Gastrocnemius medialis (tissue), 4 donors: Measurements from ENCODE around the gene C1QA. TPM values are rescaled to one million over a fixed set of nuclear protein-coding genes. Genes with fewer than 3 reads are reported as not detected.

Experiments
- ATAC-seq, 2 donors: fragments of 150-250 bp; one replicate each; pipeline ENCODE4 v1.9.1; 2016
- DNase-seq, 2 donors: peaks; one replicate each; pipeline ENCODE4 v3.0.0-alpha.2; 2019
- H3K27ac ChIP-seq, 4 donors: fragments of 200-600 bp; sonication (generic); 1 replicate in 1 of 4; 2 replicates in 3 of 4; pipeline ENCODE4 v1.5.1; 2016 to 2018; ENCODE audit warnings: mild to moderate bottlenecking in 2 of 4, moderate library complexity in 1 of 4
- H3K27me3 ChIP-seq, 3 donors: fragments of 200-600 bp; sonication (generic) in 2 of 3; 1 replicate in 1 of 3; 2 replicates in 2 of 3; pipeline versions ENCODE4 v1.5.1 to v1.6.0; 2016 to 2019; ENCODE audit warnings: mild to moderate bottlenecking in 1 of 3, moderate library complexity in 1 of 3
- H3K36me3 ChIP-seq, 2 donors: fragments of 200-600 bp; sonication (generic) in 1 of 2; one replicate each; pipeline ENCODE4 v1.5.1; 2017 to 2018
- H3K4me1 ChIP-seq, 2 donors: fragments of 200-600 bp; sonication (generic) in 1 of 2; one replicate each; pipeline ENCODE4 v1.5.1; 2016 to 2017; ENCODE audit warnings: mild to moderate bottlenecking in 2 of 2
- H3K4me3 ChIP-seq, 4 donors: fragments of 200-600 bp; sonication (generic) in 3 of 4; 1 replicate in 1 of 4; 2 replicates in 3 of 4; pipeline ENCODE4 v1.5.1; 2016 to 2019; ENCODE audit warnings: mild to moderate bottlenecking in 2 of 4
- H3K9me3 ChIP-seq, 3 donors: fragments of 200-600 bp; sonication (generic) in 2 of 3; 1 replicate in 1 of 3; 2 replicates in 2 of 3; pipeline ENCODE4 v1.5.1; 2016 to 2019
- POLR2A ChIP-seq, 2 donors: fragments of 450-650 bp; IDR thresholded peaks; one replicate each; pipeline ENCODE4 v1.6.1; 2017; ENCODE audit warnings: antibody characterized with exemption in 2 of 2, mild to moderate bottlenecking in 2 of 2, moderate library complexity in 2 of 2
- in situ Hi-C, 4 donors: fragments of 200-750 bp; cut with MboI; loops; one replicate each; pipeline versions ENCODE4 v1.15.0 to v1.8.0; 2017; ENCODE audit warnings: low sequenced_read_pairs in 4 of 4
- intact Hi-C: fragments of 100-400 bp; cut with DNase I; formaldehyde crosslinking; loops from one replicate; pipeline ENCODE4 v1.15.1; 2023; ENCODE audit warnings: low total_unique reads
- total RNA-seq, 4 donors: library from RNA; depleted of rRNA; stranded (reverse); fragments of >200 nt; gene quantifications; one replicate each; pipeline versions ENCODE4 v1.1.0 to v1.2.3, GENCODE V29; 2016
- TF ChIP-seq, protein P1 (sequence below), 5 experiments: fragments of 450-650 bp in 3 of 5; fragments of 200-600 bp in 2 of 5; sonication (generic) in 2 of 5; IDR thresholded peaks in 4 of 5; conservative IDR thresholded peaks in 1 of 5; 1 replicate in 4 of 5; 2 replicates in 1 of 5; pipeline ENCODE4 v1.5.1; 2016 to 2019; ENCODE audit warnings: antibody characterized with exemption in 5 of 5, mild to moderate bottlenecking in 3 of 5, moderate library complexity in 3 of 5

C1QA gene
- total RNA-seq, 4 donors from 2014 or later, result 14.3 to 64.4 (median 33.0) TPM

- no peaks in the 10 kb centered on the region for H3K36me3 ChIP-seq
- no peak overlapping the region for H3K27ac ChIP-seq
- H3K9me3 ChIP-seq, result no peaks in the 10 kb centered on the region
- H3K27me3 ChIP-seq, result peaks cover 19 to 37% (median 20%) of the 10 kb centered on the region in 3 donors
- intact Hi-C loops (no loop called here), in situ Hi-C loops (no loop called here)
- no peak overlapping the region for H3K4me3 ChIP-seq
- no peak for DNase-seq
- ATAC-seq, result no peak
- H3K4me1 ChIP-seq, result no peaks in the 10 kb centered on the region
- no peak for TF ChIP-seq POLR2A (IDR thresholded peaks at IDR 0.05)
These were observed 39.0 kb upstream of the C1QA start for GRCh38 chr1:22597301-22597965.

GRCh38 chr1:22597996-22598395 lies 38.4 kb upstream of the C1QA start:
- H3K27me3 ChIP-seq, result peaks cover 22 to 38% (median 22%) of the 10 kb centered on the region in 3 donors
- no peaks in the 10 kb centered on the region for H3K36me3 ChIP-seq
- TF ChIP-seq POLR2A (IDR thresholded peaks at IDR 0.05), result no peak
- TF ChIP-seq, protein P1, sequence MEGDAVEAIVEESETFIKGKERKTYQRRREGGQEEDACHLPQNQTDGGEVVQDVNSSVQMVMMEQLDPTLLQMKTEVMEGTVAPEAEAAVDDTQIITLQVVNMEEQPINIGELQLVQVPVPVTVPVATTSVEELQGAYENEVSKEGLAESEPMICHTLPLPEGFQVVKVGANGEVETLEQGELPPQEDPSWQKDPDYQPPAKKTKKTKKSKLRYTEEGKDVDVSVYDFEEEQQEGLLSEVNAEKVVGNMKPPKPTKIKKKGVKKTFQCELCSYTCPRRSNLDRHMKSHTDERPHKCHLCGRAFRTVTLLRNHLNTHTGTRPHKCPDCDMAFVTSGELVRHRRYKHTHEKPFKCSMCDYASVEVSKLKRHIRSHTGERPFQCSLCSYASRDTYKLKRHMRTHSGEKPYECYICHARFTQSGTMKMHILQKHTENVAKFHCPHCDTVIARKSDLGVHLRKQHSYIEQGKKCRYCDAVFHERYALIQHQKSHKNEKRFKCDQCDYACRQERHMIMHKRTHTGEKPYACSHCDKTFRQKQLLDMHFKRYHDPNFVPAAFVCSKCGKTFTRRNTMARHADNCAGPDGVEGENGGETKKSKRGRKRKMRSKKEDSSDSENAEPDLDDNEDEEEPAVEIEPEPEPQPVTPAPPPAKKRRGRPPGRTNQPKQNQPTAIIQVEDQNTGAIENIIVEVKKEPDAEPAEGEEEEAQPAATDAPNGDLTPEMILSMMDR (IDR thresholded peaks at IDR 0.05 in 4 of 5, conservative IDR thresholded peaks at IDR 0.05 in 1 of 5), result no peak
- no peaks in the 10 kb centered on the region for H3K4me1 ChIP-seq
- no peaks in the 10 kb centered on the region for H3K9me3 ChIP-seq
- intact Hi-C loops (no loop called here), in situ Hi-C loops (no loop called here)
- no peak overlapping the region for H3K4me3 ChIP-seq
- no peak overlapping the region for H3K27ac ChIP-seq
- ATAC-seq, result no peak
- DNase-seq, result no peak

- Histone ChIP-seq H3K27ac (no peak overlapping the region), H3K4me1 (no peaks in the 10 kb centered on the region), H3K9me3 (no peaks in the 10 kb centered on the region), H3K4me3 (no peak overlapping the region), H3K27me3 (peaks cover 16 to 37% (median 21%) of the 10 kb centered on the region in 3 donors), H3K36me3 (no peaks in the 10 kb centered on the region)
- ATAC-seq, result no peak
- intact Hi-C loops (no loop called here), in situ Hi-C loops (no loop called here)
- no peak for TF ChIP-seq POLR2A (IDR thresholded peaks at IDR 0.05)
- TF ChIP-seq, protein P1 (IDR thresholded peaks at IDR 0.05 in 4 of 5, conservative IDR thresholded peaks at IDR 0.05 in 1 of 5), result no peak
- no peak for DNase-seq
These were observed 37.7 kb upstream of the C1QA start for GRCh38 chr1:22598736-22599135.

DNA sequence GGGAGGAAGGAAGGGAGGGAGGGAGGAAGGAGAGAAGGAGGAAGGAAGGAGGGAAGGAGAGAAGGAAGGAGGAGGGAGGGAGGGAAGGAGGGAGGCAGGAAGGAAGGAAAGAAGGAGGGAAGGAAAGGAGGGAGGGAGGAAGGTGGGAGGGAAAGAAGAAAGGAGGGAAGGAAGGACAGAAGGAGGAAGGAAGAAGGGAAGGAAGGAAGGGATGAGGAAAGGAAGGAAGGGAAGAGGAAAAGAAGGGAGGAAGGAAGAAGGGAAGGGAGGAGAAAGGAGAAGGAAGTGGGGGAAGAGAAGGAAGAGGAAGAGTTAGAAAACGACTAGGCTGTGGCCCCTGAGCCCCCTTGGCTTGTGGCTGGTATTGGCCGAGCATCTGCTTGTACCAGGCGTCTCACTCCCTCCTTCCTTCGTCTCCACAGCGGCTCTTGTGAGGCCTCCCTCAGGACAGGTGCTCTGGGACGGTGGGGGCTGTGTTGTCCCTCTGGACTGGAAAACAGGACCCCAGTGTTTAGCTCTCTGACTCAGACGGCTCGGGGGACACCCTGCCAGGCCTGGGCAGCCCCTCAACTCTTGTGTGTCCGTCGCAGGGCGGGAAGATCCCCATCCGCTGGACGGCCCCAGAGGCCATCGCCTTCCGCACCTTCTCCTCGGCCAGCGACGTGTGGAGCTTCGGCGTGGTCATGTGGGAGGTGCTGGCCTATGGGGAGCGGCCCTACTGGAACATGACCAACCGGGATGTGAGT lies 36.2 kb upstream of the C1QA start:
- in situ Hi-C loops (no loop called here), intact Hi-C loops (no loop called here)
- Histone ChIP-seq H3K4me3 (no peak overlapping the region), H3K36me3 (no peaks in the 10 kb centered on the region), H3K9me3 (no peaks in the 10 kb centered on the region), H3K27me3 (peaks cover 22 to 39% (median 25%) of the 10 kb centered on the region in 3 donors), H3K27ac (no peak overlapping the region), H3K4me1 (no peaks in the 10 kb centered on the region)
- ATAC-seq, result no peak
- no peak for TF ChIP-seq POLR2A (IDR thresholded peaks at IDR 0.05)
- TF ChIP-seq, protein P1 (IDR thresholded peaks at IDR 0.05 in 4 of 5, conservative IDR thresholded peaks at IDR 0.05 in 1 of 5), result no peak
- DNase-seq, result no peak

- intact Hi-C loops (no loop called here), in situ Hi-C loops (no loop called here)
- Histone ChIP-seq H3K9me3 (no peaks in the 10 kb centered on the region), H3K36me3 (no peaks in the 10 kb centered on the region), H3K4me1 (no peaks in the 10 kb centered on the region), H3K4me3 (no peak overlapping the region), H3K27me3 (peaks cover 23 to 44% (median 31%) of the 10 kb centered on the region in 3 donors), H3K27ac (no peak overlapping the region)
- TF ChIP-seq, protein P1 (IDR thresholded peaks at IDR 0.05 in 4 of 5, conservative IDR thresholded peaks at IDR 0.05 in 1 of 5), result no peak
- TF ChIP-seq POLR2A (IDR thresholded peaks at IDR 0.05), result no peak
- DNase-seq (no peak), ATAC-seq (no peak)
These were observed 35.4 kb upstream of the C1QA start for GRCh38 chr1:22600817-22601605.
